ENCODE results near the gene ZMYM4.

DNA sequence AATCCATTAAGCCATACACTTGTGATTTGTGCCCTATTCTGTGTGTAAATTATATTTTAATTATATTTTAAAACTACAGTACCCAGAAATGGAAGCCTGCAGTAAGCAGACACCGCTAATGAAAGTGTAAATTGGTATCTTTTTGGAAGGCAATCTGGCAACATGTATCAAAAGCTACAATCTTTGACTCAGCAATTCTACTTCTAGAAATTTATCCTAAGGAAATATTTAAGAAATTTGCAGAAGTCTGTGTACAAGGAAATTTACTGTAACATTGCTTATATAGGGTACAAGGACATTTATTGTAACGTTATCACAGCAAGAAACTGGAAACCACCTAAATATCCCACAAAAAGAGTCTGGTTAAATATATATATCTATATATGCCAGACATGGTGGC is 14.6 kb upstream of the ZMYM4 start:
- TF ChIP-seq SPI1 (IDR thresholded peaks at IDR 0.05; ENCODE audit: borderline replicate concordance, low read depth) (no peak), POLR2AphosphoS5 (IDR thresholded peaks at IDR 0.05; ENCODE audit: low read depth) (no peak), GABPA (IDR thresholded peaks at IDR 0.05; ENCODE audit: low read depth) (no peak)
- TF ChIP-seq, protein P1, sequence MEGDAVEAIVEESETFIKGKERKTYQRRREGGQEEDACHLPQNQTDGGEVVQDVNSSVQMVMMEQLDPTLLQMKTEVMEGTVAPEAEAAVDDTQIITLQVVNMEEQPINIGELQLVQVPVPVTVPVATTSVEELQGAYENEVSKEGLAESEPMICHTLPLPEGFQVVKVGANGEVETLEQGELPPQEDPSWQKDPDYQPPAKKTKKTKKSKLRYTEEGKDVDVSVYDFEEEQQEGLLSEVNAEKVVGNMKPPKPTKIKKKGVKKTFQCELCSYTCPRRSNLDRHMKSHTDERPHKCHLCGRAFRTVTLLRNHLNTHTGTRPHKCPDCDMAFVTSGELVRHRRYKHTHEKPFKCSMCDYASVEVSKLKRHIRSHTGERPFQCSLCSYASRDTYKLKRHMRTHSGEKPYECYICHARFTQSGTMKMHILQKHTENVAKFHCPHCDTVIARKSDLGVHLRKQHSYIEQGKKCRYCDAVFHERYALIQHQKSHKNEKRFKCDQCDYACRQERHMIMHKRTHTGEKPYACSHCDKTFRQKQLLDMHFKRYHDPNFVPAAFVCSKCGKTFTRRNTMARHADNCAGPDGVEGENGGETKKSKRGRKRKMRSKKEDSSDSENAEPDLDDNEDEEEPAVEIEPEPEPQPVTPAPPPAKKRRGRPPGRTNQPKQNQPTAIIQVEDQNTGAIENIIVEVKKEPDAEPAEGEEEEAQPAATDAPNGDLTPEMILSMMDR (IDR thresholded peaks at IDR 0.05; ENCODE audit: insufficient read depth, low read length) = no peak
- TF ChIP-seq, protein P2, sequence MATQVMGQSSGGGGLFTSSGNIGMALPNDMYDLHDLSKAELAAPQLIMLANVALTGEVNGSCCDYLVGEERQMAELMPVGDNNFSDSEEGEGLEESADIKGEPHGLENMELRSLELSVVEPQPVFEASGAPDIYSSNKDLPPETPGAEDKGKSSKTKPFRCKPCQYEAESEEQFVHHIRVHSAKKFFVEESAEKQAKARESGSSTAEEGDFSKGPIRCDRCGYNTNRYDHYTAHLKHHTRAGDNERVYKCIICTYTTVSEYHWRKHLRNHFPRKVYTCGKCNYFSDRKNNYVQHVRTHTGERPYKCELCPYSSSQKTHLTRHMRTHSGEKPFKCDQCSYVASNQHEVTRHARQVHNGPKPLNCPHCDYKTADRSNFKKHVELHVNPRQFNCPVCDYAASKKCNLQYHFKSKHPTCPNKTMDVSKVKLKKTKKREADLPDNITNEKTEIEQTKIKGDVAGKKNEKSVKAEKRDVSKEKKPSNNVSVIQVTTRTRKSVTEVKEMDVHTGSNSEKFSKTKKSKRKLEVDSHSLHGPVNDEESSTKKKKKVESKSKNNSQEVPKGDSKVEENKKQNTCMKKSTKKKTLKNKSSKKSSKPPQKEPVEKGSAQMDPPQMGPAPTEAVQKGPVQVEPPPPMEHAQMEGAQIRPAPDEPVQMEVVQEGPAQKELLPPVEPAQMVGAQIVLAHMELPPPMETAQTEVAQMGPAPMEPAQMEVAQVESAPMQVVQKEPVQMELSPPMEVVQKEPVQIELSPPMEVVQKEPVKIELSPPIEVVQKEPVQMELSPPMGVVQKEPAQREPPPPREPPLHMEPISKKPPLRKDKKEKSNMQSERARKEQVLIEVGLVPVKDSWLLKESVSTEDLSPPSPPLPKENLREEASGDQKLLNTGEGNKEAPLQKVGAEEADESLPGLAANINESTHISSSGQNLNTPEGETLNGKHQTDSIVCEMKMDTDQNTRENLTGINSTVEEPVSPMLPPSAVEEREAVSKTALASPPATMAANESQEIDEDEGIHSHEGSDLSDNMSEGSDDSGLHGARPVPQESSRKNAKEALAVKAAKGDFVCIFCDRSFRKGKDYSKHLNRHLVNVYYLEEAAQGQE (IDR thresholded peaks at IDR 0.05; ENCODE audit: insufficient replicate concordance, low read depth) = no peak
